Suprapubic skin (tissue), 4 donors: ENCODE data around the gene EDEM3.

ENCODE experiments used
- EP300 ChIP-seq: sonication (generic); formaldehyde crosslinking; IDR thresholded peaks from one replicate; pipeline ENCODE4 v1.6.1; 2017; ENCODE audit warnings: antibody characterized with exemption
- POLR2AphosphoS5 ChIP-seq, 3 donors: sonication (generic); formaldehyde crosslinking; IDR thresholded peaks; one replicate each; pipeline ENCODE4 v1.6.1; 2017; ENCODE audit warnings: antibody characterized with exemption in 3 of 3

GRCh38 chr1:184753117-184753516 is 1.5 kb downstream of the EDEM3 start:
- no peak for TF ChIP-seq EP300
- no peak for TF ChIP-seq POLR2AphosphoS5 (IDR thresholded peaks at IDR 0.05)
